Neural progenitor cell (in vitro differentiated cells): Measurements from ENCODE around the gene BCKDK. TPM values are rescaled to one million over a fixed set of nuclear protein-coding genes. Genes with fewer than 3 reads are reported as not detected.
A peak's percentile ranks its signal among the peaks of the same experiment; 100 is the strongest.

ENCODE experiments used
- DNase-seq: peaks from one replicate; pipeline ENCODE4 v3.0.0-alpha.2; 2016; ENCODE audit warnings: low spot score
- H2AFZ ChIP-seq: fragments of 200-600 bp; sonication (generic); replicated peaks from 2 replicates; pipeline ENCODE4 v1.6.1; 2016; ENCODE audit warnings: antibody characterized with exemption
- H3F3A ChIP-seq: fragments of 200-600 bp; sonication (generic); 2 replicates; pipeline ENCODE4 v1.6.1; 2016; ENCODE audit warnings: antibody characterized with exemption, low read depth
- H3K27ac ChIP-seq: fragments of 200-600 bp; sonication (generic); 2 replicates; pipeline ENCODE4 v1.5.1; 2016; ENCODE audit warnings: mild to moderate bottlenecking
- H3K27me3 ChIP-seq: fragments of 200-600 bp; sonication (generic); 2 replicates; pipeline ENCODE4 v1.6.1; 2016; ENCODE audit warnings: mild to moderate bottlenecking, moderate library complexity
- H3K36me3 ChIP-seq: fragments of 200-600 bp; sonication (generic); 2 replicates; pipeline ENCODE4 v1.5.1; 2016
- H3K4me1 ChIP-seq: fragments of 200-600 bp; sonication (generic); 2 replicates; pipeline ENCODE4 v1.6.1; 2016; ENCODE audit warnings: mixed run types
- H3K4me2 ChIP-seq: fragments of 200-600 bp; sonication (generic); 2 replicates; pipeline ENCODE4 v1.6.1; 2016
- H3K4me3 ChIP-seq: fragments of 200-600 bp; sonication (generic); 2 replicates; pipeline ENCODE4 v1.5.1; 2016
- H3K79me2 ChIP-seq: fragments of 200-600 bp; sonication (generic); 2 replicates; pipeline ENCODE4 v1.6.1; 2016; ENCODE audit warnings: low read depth
- H3K9ac ChIP-seq: fragments of 200-600 bp; sonication (generic); 2 replicates; pipeline ENCODE4 v1.6.1; 2016
- H3K9me3 ChIP-seq: fragments of 200-600 bp; sonication (generic); 2 replicates; pipeline ENCODE4 v1.5.1; 2016; ENCODE audit warnings: low read depth
- H4K20me1 ChIP-seq: fragments of 200-600 bp; sonication (generic); 2 replicates; pipeline ENCODE4 v1.6.1; 2016; ENCODE audit warnings: low read depth
- H3K27ac Mint-ChIP-seq: 3 replicates; pipeline ENCODE4 v1.8.0; 2021; ENCODE audit warnings: mixed read lengths
- H3K27me3 Mint-ChIP-seq: 2 replicates; pipeline ENCODE4 v1.8.0; 2022; ENCODE audit warnings: low read depth, mild to moderate bottlenecking, inconsistent platforms, moderate library complexity, mixed read lengths; ENCODE audit not compliant: insufficient read depth
- H3K36me3 Mint-ChIP-seq: 3 replicates; pipeline ENCODE4 v1.8.0; 2021; ENCODE audit warnings: mixed read lengths
- H3K4me1 Mint-ChIP-seq: 3 replicates; pipeline ENCODE4 v1.8.0; 2021; ENCODE audit warnings: mixed read lengths
- H3K4me3 Mint-ChIP-seq: 3 replicates; pipeline ENCODE4 v1.8.0; 2021; ENCODE audit warnings: mild to moderate bottlenecking, moderate library complexity, mixed read lengths
- H3K9me3 Mint-ChIP-seq: 3 replicates; pipeline ENCODE4 v1.8.0; 2020; ENCODE audit warnings: mixed read lengths
- EZH2 ChIP-seq: fragments of 200-600 bp; sonication (generic); IDR thresholded peaks from 2 replicates; pipeline ENCODE4 v1.6.1; 2017; ENCODE audit warnings: antibody characterized with exemption, mild to moderate bottlenecking, moderate library complexity
- EZH2phosphoT487 ChIP-seq: fragments of 200-600 bp; sonication (generic); IDR thresholded peaks from 2 replicates; pipeline ENCODE4 v1.6.1; 2017; ENCODE audit warnings: antibody characterized with exemption
- total RNA-seq: library from RNA; depleted of rRNA; stranded (reverse); fragments of >200 nt; gene quantifications from 2 replicates; pipeline ENCODE4 v1.2.3, GENCODE V29; 2015; ENCODE audit warnings: low replicate concordance
- TF ChIP-seq, protein P1 (sequence below): fragments of 200-600 bp; sonication (generic); IDR thresholded peaks from 2 replicates; pipeline ENCODE4 v1.5.1; 2017; ENCODE audit warnings: antibody characterized with exemption, mild to moderate bottlenecking

BCKDK gene
- total RNA-seq, 1 donor from 2014 or later: 19.8 TPM

- no peaks in the 10 kb centered on the region for H3K4me1 ChIP-seq
- no peaks in the 10 kb centered on the region for H3K27me3 ChIP-seq
- TF ChIP-seq EZH2 (no peak), EZH2phosphoT487 (no peak)
- TF ChIP-seq, protein P1, sequence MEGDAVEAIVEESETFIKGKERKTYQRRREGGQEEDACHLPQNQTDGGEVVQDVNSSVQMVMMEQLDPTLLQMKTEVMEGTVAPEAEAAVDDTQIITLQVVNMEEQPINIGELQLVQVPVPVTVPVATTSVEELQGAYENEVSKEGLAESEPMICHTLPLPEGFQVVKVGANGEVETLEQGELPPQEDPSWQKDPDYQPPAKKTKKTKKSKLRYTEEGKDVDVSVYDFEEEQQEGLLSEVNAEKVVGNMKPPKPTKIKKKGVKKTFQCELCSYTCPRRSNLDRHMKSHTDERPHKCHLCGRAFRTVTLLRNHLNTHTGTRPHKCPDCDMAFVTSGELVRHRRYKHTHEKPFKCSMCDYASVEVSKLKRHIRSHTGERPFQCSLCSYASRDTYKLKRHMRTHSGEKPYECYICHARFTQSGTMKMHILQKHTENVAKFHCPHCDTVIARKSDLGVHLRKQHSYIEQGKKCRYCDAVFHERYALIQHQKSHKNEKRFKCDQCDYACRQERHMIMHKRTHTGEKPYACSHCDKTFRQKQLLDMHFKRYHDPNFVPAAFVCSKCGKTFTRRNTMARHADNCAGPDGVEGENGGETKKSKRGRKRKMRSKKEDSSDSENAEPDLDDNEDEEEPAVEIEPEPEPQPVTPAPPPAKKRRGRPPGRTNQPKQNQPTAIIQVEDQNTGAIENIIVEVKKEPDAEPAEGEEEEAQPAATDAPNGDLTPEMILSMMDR: no peak
- no peaks in the 10 kb centered on the region for H3F3A ChIP-seq
- H3K79me2 ChIP-seq: peaks cover 10% of the 10 kb centered on the region
- H3K9me3 Mint-ChIP-seq: no peaks in the 10 kb centered on the region
- peaks cover 24% of the 10 kb centered on the region for H3K36me3 Mint-ChIP-seq
- no peak overlapping the region for H3K4me2 ChIP-seq
- H3K27ac Mint-ChIP-seq: no peak overlapping the region
- DNase-seq: no peak
- peaks cover 3% of the 10 kb centered on the region for H3K4me1 Mint-ChIP-seq
- no peak overlapping the region for H2AFZ ChIP-seq
- no peaks in the 10 kb centered on the region for H3K36me3 ChIP-seq
- no peak overlapping the region for H3K27ac ChIP-seq
- no peaks in the 10 kb centered on the region for H3K9me3 ChIP-seq
- H3K27me3 Mint-ChIP-seq: peaks cover 12% of the 10 kb centered on the region
- H4K20me1 ChIP-seq: peaks cover 68% of the 10 kb centered on the region
- no peak overlapping the region for H3K9ac ChIP-seq
- H3K4me3 ChIP-seq: no peak overlapping the region
- H3K4me3 Mint-ChIP-seq: peak overlapping the region; percentile 26
Observed at GRCh38 chr16:31081428-31082351, 26.5 kb upstream of the BCKDK start.

DNA sequence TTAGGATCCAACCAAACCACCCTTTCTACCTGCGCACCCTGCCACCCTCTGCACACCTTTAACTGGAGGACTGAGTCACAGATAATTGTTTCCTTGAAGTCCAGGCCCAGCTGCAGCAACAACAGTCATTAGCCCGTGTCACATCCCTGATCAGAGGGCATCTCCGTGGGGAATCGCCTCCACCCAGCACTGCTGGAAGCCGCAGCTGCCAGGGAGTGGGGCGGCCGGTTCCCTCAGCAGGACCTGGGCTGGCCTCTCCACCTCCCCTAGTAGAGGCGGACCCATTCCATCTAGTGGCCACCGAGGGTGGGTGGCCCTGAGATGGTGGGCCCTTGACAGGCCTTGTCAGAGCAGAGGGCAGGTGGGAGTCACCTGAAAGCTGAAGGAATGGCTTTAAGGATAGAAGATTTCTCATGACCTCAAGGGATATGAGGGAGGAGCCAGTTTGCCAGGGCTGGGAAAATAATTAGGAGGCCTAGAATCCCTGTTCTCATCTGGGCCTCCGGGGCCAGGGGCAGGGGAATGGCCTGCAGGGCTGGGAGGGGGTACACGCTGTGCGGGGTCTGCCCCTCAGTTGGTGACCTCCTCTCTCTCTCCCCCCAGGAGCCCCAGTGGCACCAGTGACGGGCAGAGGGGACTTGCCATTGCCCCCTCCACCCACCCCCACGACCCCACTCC, 25.7 kb upstream of the BCKDK start:
- H4K20me1 ChIP-seq: peaks cover 64% of the 10 kb centered on the region
- Mint-ChIP-seq H3K27me3 (peaks cover 12% of the 10 kb centered on the region), H3K4me3 (peak overlapping the region; percentile 26), H3K27ac (no peak overlapping the region), H3K36me3 (peaks cover 22% of the 10 kb centered on the region), H3K9me3 (no peaks in the 10 kb centered on the region), H3K4me1 (peaks cover 3% of the 10 kb centered on the region)
- H3K36me3 ChIP-seq: no peaks in the 10 kb centered on the region
- no peak for DNase-seq
- no peaks in the 10 kb centered on the region for H3K9me3 ChIP-seq
- H3K4me1 ChIP-seq: no peaks in the 10 kb centered on the region
- no peaks in the 10 kb centered on the region for H3K27me3 ChIP-seq
- H3F3A ChIP-seq: no peaks in the 10 kb centered on the region
- H3K4me2 ChIP-seq: no peak overlapping the region
- no peak for TF ChIP-seq EZH2
- no peak for TF ChIP-seq EZH2phosphoT487
- TF ChIP-seq, protein P1: no peak
- H3K4me3 ChIP-seq: no peak overlapping the region
- H3K27ac ChIP-seq: no peak overlapping the region
- no peak overlapping the region for H2AFZ ChIP-seq
- no peak overlapping the region for H3K9ac ChIP-seq
- peaks cover 1% of the 10 kb centered on the region for H3K79me2 ChIP-seq

DNA sequence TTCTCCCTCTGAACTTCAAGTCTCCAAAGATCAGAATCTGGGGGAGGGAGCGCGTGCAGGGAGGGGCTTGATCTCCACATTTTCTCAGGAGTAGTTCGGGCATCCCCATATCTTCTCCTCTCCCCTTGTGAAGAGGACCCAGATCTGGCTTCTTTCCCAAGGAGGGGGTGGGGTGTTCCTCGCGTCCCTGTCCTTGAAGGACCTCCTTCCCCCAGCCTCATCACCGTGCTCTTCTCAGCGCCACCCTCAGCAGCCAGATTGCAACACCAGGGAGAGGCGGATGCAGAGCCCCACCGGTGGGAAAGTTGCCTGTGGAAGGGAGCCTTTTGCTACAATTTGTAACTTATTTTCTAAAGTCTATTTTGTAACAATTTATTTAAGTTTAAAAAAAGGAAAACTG, 25.1 kb upstream of the BCKDK start:
- H3K27me3 Mint-ChIP-seq: peaks cover 12% of the 10 kb centered on the region

More for the DNA sequence above, 25.1 kb upstream of the BCKDK start:
- Histone ChIP-seq H4K20me1 (peaks cover 66% of the 10 kb centered on the region), H3K27ac (no peak overlapping the region), H3K79me2 (no peaks in the 10 kb centered on the region), H3K9ac (no peak overlapping the region), H3K36me3 (no peaks in the 10 kb centered on the region), H3K4me2 (no peak overlapping the region), H3K4me1 (no peaks in the 10 kb centered on the region), H3F3A (no peaks in the 10 kb centered on the region), H3K9me3 (no peaks in the 10 kb centered on the region), H2AFZ (no peak overlapping the region), H3K27me3 (no peaks in the 10 kb centered on the region), H3K4me3 (no peak overlapping the region)
- DNase-seq: no peak
- H3K27ac Mint-ChIP-seq: no peak overlapping the region
- no peak overlapping the region for H3K4me3 Mint-ChIP-seq
- H3K9me3 Mint-ChIP-seq: no peaks in the 10 kb centered on the region
- peaks cover 16% of the 10 kb centered on the region for H3K36me3 Mint-ChIP-seq
- H3K4me1 Mint-ChIP-seq: peaks cover 3% of the 10 kb centered on the region
- TF ChIP-seq EZH2 (no peak), EZH2phosphoT487 (no peak)
- TF ChIP-seq, protein P1: no peak
